Natural killer cell (primary cell): ENCODE data around the gene PLCD1. TPM values are rescaled to one million over a fixed set of nuclear protein-coding genes. Genes with fewer than 3 reads are reported as not detected.

ENCODE experiments used
- ATAC-seq, 3 donors: fragments of 150-1000 bp in 2 of 3; fragments of 200-7000 bp in 1 of 3; cut with Tn5 transposase; 1 replicate in 1 of 3; 2 replicates in 2 of 3; pipeline ENCODE4 v1.10.0; 2021; ENCODE audit warnings: mild to moderate bottlenecking in 2 of 3, moderate library complexity in 2 of 3
- DNase-seq, 2 donors: peaks; one replicate each; pipeline versions ENCODE4 v3.0.0 to v3.0.0-alpha.2; 2013 to 2021; ENCODE audit warnings: mixed read lengths in 1 of 2
- H3K27ac ChIP-seq: one replicate; pipeline ENCODE4 v1.5.1; 2013; ENCODE audit warnings: mild to moderate bottlenecking, low read length
- H3K27me3 ChIP-seq: one replicate; pipeline ENCODE4 v1.6.1; 2013; ENCODE audit warnings: low read length; ENCODE audit not compliant: control insufficient read depth, insufficient read depth
- H3K36me3 ChIP-seq: one replicate; pipeline ENCODE4 v1.6.1; 2013; ENCODE audit warnings: low read length; ENCODE audit not compliant: control insufficient read depth, insufficient read depth
- H3K4me1 ChIP-seq: one replicate; pipeline ENCODE4 v1.6.1; 2013; ENCODE audit warnings: low read length; ENCODE audit not compliant: control insufficient read depth, insufficient read depth
- H3K4me3 ChIP-seq: one replicate; pipeline ENCODE4 v1.5.1; 2013; ENCODE audit warnings: low read length
- H3K9me3 ChIP-seq: one replicate; pipeline ENCODE4 v1.6.1; 2013; ENCODE audit warnings: low read length; ENCODE audit not compliant: control insufficient read depth, insufficient read depth
- H3K27ac Mint-ChIP-seq, 2 donors: one replicate each; pipeline ENCODE4 v1.8.0; 2022; ENCODE audit warnings: mild to moderate bottlenecking in 2 of 2, mixed read lengths in 2 of 2, moderate library complexity in 1 of 2
- H3K27me3 Mint-ChIP-seq, 2 donors: one replicate each; pipeline ENCODE4 v1.8.0; 2022; ENCODE audit warnings: low read depth in 2 of 2, mixed read lengths in 2 of 2
- H3K36me3 Mint-ChIP-seq: one replicate; pipeline ENCODE4 v1.8.0; 2022; ENCODE audit warnings: mixed read lengths
- H3K4me1 Mint-ChIP-seq, 2 donors: one replicate each; pipeline ENCODE4 v1.8.0; 2022; ENCODE audit warnings: mixed read lengths in 2 of 2
- H3K4me3 Mint-ChIP-seq: one replicate; pipeline ENCODE4 v1.8.0; 2022; ENCODE audit warnings: mild to moderate bottlenecking, moderate library complexity, mixed read lengths
- H3K9me3 Mint-ChIP-seq, 2 donors: one replicate each; pipeline ENCODE4 v1.8.0; 2022; ENCODE audit warnings: mixed read lengths in 2 of 2
- CTCF ChIP-seq: fragments of 200-600 bp; IDR thresholded peaks from one replicate; pipeline ENCODE4 v1.8.0; 2022; ENCODE audit warnings: antibody characterized with exemption
- WGBS: methylation state at CpG from one replicate; pipeline ENCODE4 v1.1.7; 2013; ENCODE audit warnings: missing lambda C conversion rate; ENCODE audit not compliant: insufficient coverage; 5-methylcytosine and 5-hydroxymethylcytosine counted together
- intact Hi-C: fragments of 100-400 bp; cut with micrococcal nuclease; formaldehyde crosslinking; loops from one replicate; pipeline ENCODE4 v1.14.2; 2022
- total RNA-seq, 4 donors: library from RNA; stranded (reverse); fragments of 120-200 nt in 1 of 4; gene quantifications; one replicate each; pipeline versions ENCODE4 v1.2.3 to v1.2.4, GENCODE V29; 2013 to 2022

PLCD1 gene
- total RNA-seq, 3 donors from 2014 or later (not counting 1 experiment from before 2014, with no cell fraction given), result 27.7 to 38.1 (median 29.4) TPM

GRCh38 chr3:38003817-38004414 is 25.5 kb downstream of the PLCD1 start:
- intact Hi-C loops, result loop anchor here (1.0 kb wide), 2 partner anchors 30 to 36 kb away; no protein-coding TSS in a partner anchor
- peaks cover 5% of the 10 kb centered on the region for H3K4me1 ChIP-seq
- H3K27me3 ChIP-seq, result no peaks in the 10 kb centered on the region
- no peak for ATAC-seq
- no peak for TF ChIP-seq CTCF
- no peak overlapping the region for H3K4me3 Mint-ChIP-seq
- H3K9me3 Mint-ChIP-seq, result no peaks in the 10 kb centered on the region
- H3K27ac ChIP-seq, result no peak overlapping the region
- H3K9me3 ChIP-seq, result no peaks in the 10 kb centered on the region
- no peak for DNase-seq
- H3K36me3 Mint-ChIP-seq, result no peaks in the 10 kb centered on the region
- no peak overlapping the region for H3K27ac Mint-ChIP-seq
- H3K4me1 Mint-ChIP-seq, result peaks cover 7 to 33% of the 10 kb centered on the region in 2 donors
- peaks cover 38% of the 10 kb centered on the region for H3K36me3 ChIP-seq
- no peak overlapping the region for H3K4me3 ChIP-seq
- no peaks in the 10 kb centered on the region for H3K27me3 Mint-ChIP-seq
- WGBS, result 93% methylated on average over 11 of the region's 11 CpGs

- intact Hi-C loops, result loop anchor here (1.0 kb wide), 1 partner anchor 29 kb away; no protein-coding TSS in a partner anchor
- H3K4me1 ChIP-seq, result peaks cover 9% of the 10 kb centered on the region
- TF ChIP-seq CTCF, result no peak
- H3K27ac Mint-ChIP-seq, result peak overlapping the region in 1 of 2 donors; percentile 67
- DNase-seq, result peak in 1 of 2 donors; percentile 78
- H3K4me3 ChIP-seq, result no peak overlapping the region
- H3K36me3 ChIP-seq, result peaks cover 38% of the 10 kb centered on the region
- H3K4me3 Mint-ChIP-seq, result no peak overlapping the region
- H3K9me3 ChIP-seq, result no peaks in the 10 kb centered on the region
- WGBS, result 85% methylated on average over 5 of the region's 7 CpGs
- H3K27me3 Mint-ChIP-seq, result no peaks in the 10 kb centered on the region
- no peaks in the 10 kb centered on the region for H3K36me3 Mint-ChIP-seq
- peak in 2 of 3 donors; percentile 35 to 40 for ATAC-seq
- H3K27me3 ChIP-seq, result no peaks in the 10 kb centered on the region
- H3K4me1 Mint-ChIP-seq, result peaks cover 11 to 38% of the 10 kb centered on the region in 2 donors
- no peak overlapping the region for H3K27ac ChIP-seq
- no peaks in the 10 kb centered on the region for H3K9me3 Mint-ChIP-seq
These were observed 26.0 kb downstream of the PLCD1 start for GRCh38 chr3:38003371-38003816.

- H3K36me3 Mint-ChIP-seq, result no peaks in the 10 kb centered on the region
- ATAC-seq (no peak), DNase-seq (no peak)
- intact Hi-C loops, result loop anchor here (1.0 kb wide), 1 partner anchor 29 kb away; no protein-coding TSS in a partner anchor
- H3K36me3 ChIP-seq, result peaks cover 38% of the 10 kb centered on the region
- H3K4me3 Mint-ChIP-seq, result no peak overlapping the region
- no peaks in the 10 kb centered on the region for H3K9me3 ChIP-seq
- 96% methylated on average over 7 of the region's 9 CpGs for WGBS
- TF ChIP-seq CTCF, result no peak
- H3K27me3 ChIP-seq, result no peaks in the 10 kb centered on the region
- no peak overlapping the region for H3K4me3 ChIP-seq
- no peaks in the 10 kb centered on the region for H3K9me3 Mint-ChIP-seq
- peak overlapping the region in 1 of 2 donors; percentile 67 for H3K27ac Mint-ChIP-seq
- peaks cover 15 to 42% of the 10 kb centered on the region in 2 donors for H3K4me1 Mint-ChIP-seq
- H3K27ac ChIP-seq, result no peak overlapping the region
- peaks cover 14% of the 10 kb centered on the region for H3K4me1 ChIP-seq
- H3K27me3 Mint-ChIP-seq, result no peaks in the 10 kb centered on the region
These were observed 26.5 kb downstream of the PLCD1 start for GRCh38 chr3:38002940-38003339.
